ENCODE data around the gene COL1A2.

GRCh38 chr7:94374721-94375566, 19.8 kb upstream of the COL1A2 start:
- TF ChIP-seq CTCF (IDR thresholded peaks at IDR 0.05), result no peak
- no peak for TF ChIP-seq POLR2AphosphoS5 (IDR thresholded peaks at IDR 0.05)
- TF ChIP-seq POLR2A (IDR thresholded peaks at IDR 0.05), result no peak
- no peak for TF ChIP-seq EP300 (IDR thresholded peaks at IDR 0.05)

Measured in suprapubic skin (tissue), 4 donors.